ENCODE data around the gene LCE4A.
A peak's percentile ranks its signal among the peaks of the same experiment; 100 is the strongest.

Gene LCE4A

DNA sequence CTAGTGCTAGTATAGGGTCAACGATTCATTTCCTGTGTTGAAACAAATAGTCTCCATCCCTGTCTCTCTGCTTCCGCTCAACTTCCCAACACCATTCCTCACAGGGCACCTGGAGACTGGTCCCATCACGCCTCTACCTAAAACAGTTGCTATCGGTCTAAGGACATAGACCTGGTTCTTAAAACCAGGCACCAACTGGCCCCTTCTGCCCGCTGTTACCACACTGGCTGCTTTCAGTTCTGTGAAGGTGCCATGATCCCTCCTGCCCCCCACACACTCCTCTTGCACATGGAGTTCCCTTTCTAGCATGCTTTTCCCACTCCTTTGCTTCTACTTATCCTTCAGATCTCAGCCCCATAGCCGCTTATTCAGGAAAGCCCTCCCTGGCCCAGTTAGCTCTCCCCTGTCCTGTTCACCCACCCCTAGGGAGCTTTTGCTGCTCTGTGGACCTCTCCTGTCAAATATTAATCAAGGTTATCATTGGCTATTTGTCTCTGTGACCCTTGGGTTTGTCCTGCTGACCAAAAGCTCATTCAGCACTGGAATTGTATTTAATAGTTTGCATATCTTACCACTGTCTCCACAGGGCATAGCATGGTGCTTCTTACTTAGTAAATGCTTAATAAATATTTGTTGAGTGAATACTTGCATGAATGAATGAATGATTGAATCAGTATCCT is 37.9 kb downstream of the LCE4A start:
- no peak for DNase-seq (ENCODE audit: low spot score)

DNA sequence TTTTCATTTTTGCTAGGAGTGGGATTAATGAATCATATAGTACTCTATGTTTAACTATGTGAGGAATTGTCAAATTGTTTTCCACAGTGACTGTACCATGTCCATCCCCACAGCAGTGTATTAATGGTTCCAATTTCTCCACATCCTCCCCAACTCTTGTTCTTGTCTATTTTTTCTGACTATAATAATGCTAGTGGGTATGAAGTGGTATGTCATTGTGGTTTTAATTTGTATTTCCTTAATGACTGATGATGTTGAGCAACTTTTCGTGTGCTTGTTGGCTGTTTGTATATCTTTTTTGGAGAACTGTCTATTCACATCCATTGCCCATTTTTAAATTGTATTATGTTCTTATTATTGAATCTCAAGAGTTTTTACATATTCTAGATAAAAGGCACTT is 39.9 kb downstream of the LCE4A start:
- no peak for DNase-seq (ENCODE audit: low spot score)

DNA sequence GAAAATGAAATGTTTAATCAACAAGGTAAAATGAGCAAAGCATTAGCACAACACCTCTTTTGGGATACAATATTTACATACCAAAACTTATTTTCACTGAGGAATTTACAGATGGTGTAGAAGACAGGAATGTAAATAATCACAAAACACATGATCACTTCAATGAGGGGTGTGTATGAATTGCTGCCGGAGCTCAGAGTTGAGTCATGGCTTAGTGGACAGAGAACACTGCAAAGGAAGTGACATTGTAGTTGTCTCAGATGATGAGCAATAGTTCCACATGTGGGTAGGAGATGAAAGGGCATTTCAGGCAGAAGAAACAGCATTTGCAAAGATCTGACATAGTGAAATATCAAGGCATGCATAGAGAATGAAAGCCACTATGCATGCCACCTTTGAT is 44.3 kb downstream of the LCE4A start:
- DNase-seq (ENCODE audit: low spot score), result peak; percentile 49

DNA sequence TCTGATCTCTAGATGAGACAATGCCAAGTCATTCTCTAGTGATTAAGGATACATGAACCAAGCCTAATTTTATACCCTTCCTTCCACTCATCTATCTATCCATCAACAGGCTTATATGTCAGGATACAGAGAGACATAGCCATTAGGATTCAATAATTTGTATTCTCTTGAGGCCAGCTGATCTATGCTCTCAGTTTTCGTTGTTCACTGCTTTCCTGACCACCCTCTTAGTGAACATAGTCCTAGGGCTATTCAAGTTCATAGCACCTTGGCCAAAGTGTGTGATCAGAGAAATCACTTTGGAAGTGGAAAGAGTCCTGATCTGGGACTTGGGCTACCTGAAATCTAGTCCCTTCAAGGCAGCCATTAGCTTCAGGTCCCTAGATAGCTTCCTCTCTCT is 45.6 kb downstream of the LCE4A start:
- no peak for DNase-seq (ENCODE audit: low spot score)

DNA sequence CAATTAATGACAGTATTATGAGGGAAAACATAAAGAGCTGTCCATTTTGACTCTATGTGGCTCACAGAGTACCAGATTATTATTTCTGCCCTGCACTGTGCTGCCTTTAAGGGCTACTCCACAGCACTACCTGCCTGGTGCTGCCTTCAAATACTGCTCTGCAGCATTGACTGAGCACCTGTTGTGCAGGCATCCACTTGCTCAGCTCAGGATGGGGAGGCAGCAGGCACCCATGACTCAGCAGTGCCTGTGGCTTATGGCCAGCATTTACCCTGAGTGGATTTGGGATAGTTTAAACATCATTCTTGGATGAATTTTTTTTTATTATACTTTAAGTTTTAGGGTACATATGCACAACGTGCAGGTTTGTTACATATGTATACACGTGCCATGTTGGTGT is 48.9 kb downstream of the LCE4A start:
- DNase-seq (ENCODE audit: low spot score), result no peak

DNA sequence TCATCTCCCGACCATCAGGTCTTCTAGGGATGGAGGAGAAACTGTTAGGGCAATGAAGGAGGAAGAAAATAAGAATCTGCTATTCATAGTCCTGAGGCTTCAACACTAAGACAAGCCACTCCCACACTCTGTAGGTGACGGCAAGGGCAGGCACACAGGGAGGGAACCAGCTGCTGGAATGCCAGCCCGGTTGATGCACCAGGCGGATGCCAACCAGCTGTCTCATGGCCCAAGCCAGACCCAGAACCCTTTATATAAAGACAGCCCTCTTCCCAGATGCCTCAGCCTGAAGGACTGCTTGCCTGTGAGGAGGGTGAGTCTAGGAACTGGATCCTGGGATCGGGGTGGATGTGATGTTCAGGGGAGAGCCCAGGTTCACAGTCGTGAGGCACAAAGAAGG is 49.8 kb downstream of the LCE4A start, which contains the start of gene KPRP:
KPRP (plus strand) TSS at position 279 of the 400 bp plus-strand sequence. CDS start 1,564 bp downstream, outside the sequence.
- DNase-seq (ENCODE audit: low spot score), result no peak

DNA sequence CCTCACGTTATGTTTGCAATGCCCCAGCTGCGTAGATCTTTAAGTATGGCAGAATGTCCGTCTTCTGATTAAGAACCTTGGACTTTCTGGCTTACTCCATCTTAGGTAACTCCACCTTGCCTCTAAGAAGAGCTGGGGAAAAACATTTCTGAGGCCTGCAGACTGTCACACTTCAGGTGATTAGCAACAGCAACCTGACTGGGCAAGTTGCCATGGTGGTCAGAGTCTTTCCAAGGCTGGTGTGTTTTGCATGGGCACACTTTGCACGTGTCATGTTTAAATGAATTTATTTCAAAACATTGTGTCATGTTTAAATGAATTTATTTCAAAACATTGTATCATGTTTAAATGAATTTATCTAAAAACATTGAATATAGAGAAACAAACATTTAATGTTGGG is 50.7 kb downstream of the LCE4A start:
- DNase-seq (ENCODE audit: low spot score), result no peak

Measured in AG08395 (cell line).